GM12878 (cell line): Measurements from ENCODE around the gene VEGFD. TPM values are rescaled to one million over a fixed set of nuclear protein-coding genes. Genes with fewer than 3 reads are reported as not detected.
A peak's percentile ranks its signal among the peaks of the same experiment; 100 is the strongest.

Source experiments
- ATAC-seq: fragments of 200-7000 bp; cut with Tn5 transposase; 3 replicates; pipeline ENCODE4 v1.9.1; 2020; ENCODE audit warnings: mild to moderate bottlenecking, moderate library complexity
- BruUV-seq: library from RNA; stranded (reverse); fragments of 400-500 nt; replicated peaks from 2 replicates; lab custom pipeline; 2021; lab: Mats Ljungman, UMichigan
- CTCF ChIA-PET: fragments of 300-600 bp; sonication (Branson Sonifier 250); formaldehyde crosslinking; extraction: SDS; loops from one replicate; lab custom pipeline; 2021; ENCODE audit warnings: inconsistent platforms; lab: Yijun Ruan, JAX
- POLR2A ChIA-PET: fragments of 350-600 bp; formaldehyde crosslinking; extraction: SDS; loops from one replicate; lab custom pipeline; 2021; ENCODE audit warnings: inconsistent platforms; lab: Charles Lee
- RAD21 ChIA-PET: fragments of 300-600 bp; sonication (Branson Sonifier 250); formaldehyde crosslinking; loops from one replicate; lab custom pipeline; 2023; ENCODE audit warnings: antibody characterized with exemption; ENCODE audit not compliant: unreplicated experiment; lab: Charles Lee
- SMC1A ChIA-PET: fragments of 300-600 bp; sonication (Branson Sonifier 250); formaldehyde crosslinking; loops from one replicate; lab custom pipeline; 2023; ENCODE audit not compliant: unreplicated experiment, uncharacterized antibody; lab: Charles Lee
- DNase-seq: peaks from one replicate; pipeline ENCODE4 v3.0.0-alpha.2; 2011; ENCODE audit warnings: low read depth, low spot score
- FAIRE-seq: peaks from 3 replicates; lab custom pipeline; 2011; peaks lifted over from hg19 to GRCh38; lab: Jason Lieb, UNC
- H2AFZ ChIP-seq: 2 replicates; pipeline ENCODE4 v1.6.0; 2011; ENCODE audit warnings: low read depth, low read length, control low read depth; ENCODE audit not compliant: control insufficient read depth
- H3K27ac ChIP-seq: 2 replicates; pipeline ENCODE4 v1.5.1; 2011; ENCODE audit warnings: control low read depth; ENCODE audit not compliant: control insufficient read depth, insufficient read depth
- H3K27me3 ChIP-seq, 2 experiments: replicated peaks in 1 of 2; 2 replicates each; pipeline versions ENCODE4 v1.6.0 to v1.6.1; 2011; ENCODE audit warnings: low read length in 1 of 2; ENCODE audit not compliant: control insufficient read depth in 2 of 2, insufficient read depth in 2 of 2
- H3K36me3 ChIP-seq, 2 experiments: 2 replicates each; pipeline ENCODE4 v1.5.1; 2011; ENCODE audit warnings: low read length in 1 of 2; ENCODE audit not compliant: control insufficient read depth in 2 of 2, insufficient read depth in 2 of 2
- H3K4me1 ChIP-seq: 2 replicates; pipeline ENCODE4 v1.6.1; 2011; ENCODE audit warnings: mild to moderate bottlenecking, low read length, moderate library complexity, mixed read lengths; ENCODE audit not compliant: control insufficient read depth, insufficient read depth
- H3K4me2 ChIP-seq: 2 replicates; pipeline ENCODE4 v1.6.0; 2011; ENCODE audit warnings: control low read depth; ENCODE audit not compliant: control insufficient read depth, insufficient read depth
- H3K4me3 ChIP-seq: fragments of 200-600 bp; sonication (generic); 2 replicates; pipeline ENCODE4 v1.5.1; 2016
- H3K79me2 ChIP-seq: 2 replicates; pipeline ENCODE4 v1.6.0; 2011; ENCODE audit warnings: low read length; ENCODE audit not compliant: control insufficient read depth, insufficient read depth
- H3K9ac ChIP-seq: 2 replicates; pipeline ENCODE4 v1.8.0; 2011; ENCODE audit warnings: low read length, control low read depth, mixed read lengths; ENCODE audit not compliant: control insufficient read depth, insufficient read depth
- H3K9me3 ChIP-seq: replicated peaks from 3 replicates; pipeline ENCODE4 v1.5.1; 2011; ENCODE audit warnings: mild to moderate bottlenecking, low read length; ENCODE audit not compliant: control insufficient read depth, insufficient read depth
- H4K20me1 ChIP-seq: 2 replicates; pipeline ENCODE4 v1.6.0; 2011; ENCODE audit not compliant: control insufficient read depth, insufficient read depth
- CEBPB ChIP-seq, 2 experiments: fragments of 150-350 bp in 1 of 2; IDR thresholded peaks; 2 replicates each; pipeline ENCODE4 v1.6.1; 2012 to 2014; ENCODE audit warnings: low read depth in 2 of 2, low read length in 2 of 2, borderline replicate concordance in 1 of 2, inconsistent platforms in 1 of 2
- JUNB ChIP-seq: IDR thresholded peaks from 2 replicates; pipeline ENCODE4 v1.6.1; 2016; ENCODE audit warnings: antibody characterized with exemption, mild to moderate bottlenecking
- MEF2A ChIP-seq: IDR thresholded peaks from 2 replicates; pipeline ENCODE4 v1.6.1; 2011; ENCODE audit warnings: low read depth, mild to moderate bottlenecking, low read length, moderate library complexity; ENCODE audit not compliant: insufficient read depth
- POLR2A ChIP-seq: IDR thresholded peaks from 2 replicates; pipeline ENCODE4 v1.6.1; 2011; ENCODE audit warnings: low read depth, mild to moderate bottlenecking, low read length
- POU2F2 ChIP-seq: IDR thresholded peaks from 3 replicates; pipeline ENCODE4 v1.6.1; 2011; ENCODE audit warnings: low read depth, mild to moderate bottlenecking, low read length, borderline replicate concordance
- SPI1 ChIP-seq: IDR thresholded peaks from 2 replicates; pipeline ENCODE4 v1.6.1; 2011; ENCODE audit warnings: low read depth, mild to moderate bottlenecking, low read length, moderate library complexity, borderline replicate concordance; ENCODE audit not compliant: insufficient read depth
- WGBS: methylation state at CpG from one replicate; pipeline ENCODE4 v1.1.6; 2016; ENCODE audit warnings: low lambda C conversion rate; ENCODE audit not compliant: insufficient replicate concordance, insufficient coverage; ENCODE audit errors: missing lambda C conversion rate; 5-methylcytosine and 5-hydroxymethylcytosine counted together
- in situ Hi-C: fragments of 300-500 bp; cut with MboI; formaldehyde crosslinking; loops from 9 replicates; pipeline ENCODE4 v1.14.3; 2018; ENCODE audit warnings: mixed read lengths
- intact Hi-C: fragments of 100-400 bp; cut with micrococcal nuclease; formaldehyde crosslinking; loops from one replicate; pipeline ENCODE4 v1.14.2; 2022; ENCODE audit not compliant: unreplicated experiment
- polyA plus RNA-seq, 11 experiments: library from polyadenylated mRNA; depleted of rRNA in 4 of 11; unstranded in 6 of 11; stranded (reverse) in 5 of 11; fragments of >200 nt; fragmentation: Nextera tagmentation in 4 of 11; fragmentation: Illumina TruSeq in 1 of 11; extraction: Ambion mirVana in 4 of 11; extraction: Trizol in 1 of 11; gene quantifications; 1 replicate in 1 of 11; 2 replicates in 10 of 11; pipeline versions ENCODE4 v1.2.1 to v1.2.3, GENCODE V29; 2011 to 2016; ENCODE audit warnings: inconsistent platforms in 2 of 11, missing spikeins in 2 of 11, low read depth in 1 of 11
- total RNA-seq, 4 experiments: library from RNA; depleted of rRNA in 3 of 4; stranded (reverse); fragments of >200 nt in 3 of 4; fragmentation: Illumina TruSeq in 1 of 4; extraction: Trizol in 1 of 4; gene quantifications; 2 replicates each; pipeline versions ENCODE4 v1.2.1 to v1.2.3, GENCODE V29; 2013 to 2021

VEGFD gene
- total and polyA plus RNA-seq, 10 of the 15 experiments (the other 5 are each of a cell fraction or from before 2014, with no cell fraction given) = 0.15 TPM; not detected in 9

DNA sequence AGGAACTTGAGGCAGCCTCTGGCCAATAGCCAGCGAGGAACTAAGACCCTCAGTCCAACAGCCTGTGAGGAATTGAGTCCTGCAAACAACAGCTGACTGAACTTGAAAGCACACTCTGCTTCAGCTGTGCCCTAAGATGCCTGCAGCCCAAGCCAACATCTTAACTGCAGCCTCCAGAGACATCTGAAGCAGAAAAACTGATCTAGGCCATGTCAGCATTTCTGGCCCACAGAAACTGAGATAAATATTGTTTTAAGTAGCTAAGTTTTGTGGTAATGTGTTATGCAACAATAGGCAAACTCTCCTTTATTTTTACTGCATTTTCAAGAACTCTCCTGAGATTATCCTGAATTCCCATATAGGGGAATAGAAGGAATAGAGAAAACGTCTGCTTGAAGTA is 24.5 kb downstream of the VEGFD start:
- intact Hi-C loops = no loop called here
- ChIA-PET POLR2A (interaction anchor here (0.6 kb wide), 1 partner anchor 23 kb away, joined by 5 read pairs; no protein-coding TSS in a partner anchor), SMC1A (interaction anchor here (1.1 kb wide), 1 partner anchor 10 kb away, joined by 4 read pairs; no protein-coding TSS in a partner anchor), RAD21 (no interaction called here), CTCF (interaction anchor here (1.3 to 2.8 kb wide), 2 partner anchors 10 to 18 kb away, joined by 7 to 12 read pairs; no protein-coding TSS in a partner anchor)
- H3K9me3 ChIP-seq = no peaks in the 10 kb centered on the region
- DNase-seq = no peak
- no peak overlapping the region for H2AFZ ChIP-seq
- H3K4me3 ChIP-seq = no peak overlapping the region
- H3K9ac ChIP-seq = no peak overlapping the region
- no peak overlapping the region for H3K4me2 ChIP-seq
- H3K79me2 ChIP-seq = no peaks in the 10 kb centered on the region
- no peaks in the 10 kb centered on the region for H4K20me1 ChIP-seq
- H3K27ac ChIP-seq = no peak overlapping the region
- no peaks in the 10 kb centered on the region for H3K4me1 ChIP-seq
- no peak for ATAC-seq
- in situ Hi-C loops = no loop called here
- TF ChIP-seq SPI1 = no peak
- TF ChIP-seq CEBPB (IDR thresholded peaks at IDR 0.05; ENCODE audit: borderline replicate concordance in 1 of 2, low read depth in 2 of 2, low read length in 2 of 2) = no peak
- FAIRE-seq = no peak
- 6% methylated on average over 2 of the region's 2 CpGs for WGBS
- H3K36me3 ChIP-seq = no peaks in the 10 kb centered on the region
- BruUV-seq = no TSS peak
- H3K27me3 ChIP-seq = no peaks in the 10 kb centered on the region

DNA sequence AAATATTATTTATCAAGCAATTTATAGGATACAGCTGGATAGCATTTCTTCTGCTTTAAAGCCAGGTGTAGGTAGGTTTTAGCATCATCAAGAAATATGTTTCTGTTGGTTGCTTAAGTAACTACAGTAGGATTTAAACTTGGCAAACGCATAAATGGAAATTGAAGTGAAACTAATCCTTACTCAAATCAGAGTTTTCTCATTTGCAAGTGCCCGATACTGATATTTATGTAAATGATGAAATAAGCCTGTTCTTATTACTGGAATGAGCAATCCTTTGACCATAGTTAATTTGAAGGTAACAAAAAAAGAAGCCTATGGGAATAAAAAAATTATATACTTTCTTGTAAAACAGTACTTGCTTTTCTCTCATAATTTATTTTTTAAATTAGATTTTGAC is 25.7 kb downstream of the VEGFD start:
- POLR2A ChIA-PET = interaction anchor here (0.5 kb wide), 1 partner anchor 412 kb away, joined by 3 read pairs; no protein-coding TSS in a partner anchor
- BruUV-seq = no TSS peak
- DNase-seq (no peak), ATAC-seq (0 out of 3 replicates have a peak, but pooled peaks have one; percentile 21), FAIRE-seq (no peak)
- no peak overlapping the region for H3K9ac ChIP-seq
- whole genome bisulfite sequencing = 3% methylated on average over 2 of the region's 2 CpGs
- H3K79me2 ChIP-seq = no peaks in the 10 kb centered on the region
- no peak overlapping the region for H3K4me2 ChIP-seq
- H3K27ac ChIP-seq = no peak overlapping the region
- no peaks in the 10 kb centered on the region for H3K27me3 ChIP-seq
- H3K9me3 ChIP-seq = no peaks in the 10 kb centered on the region
- SMC1A ChIA-PET = interaction anchor here (1.1 kb wide), 1 partner anchor 9 kb away, joined by 4 read pairs; no protein-coding TSS in a partner anchor
- in situ Hi-C loops (no loop called here), intact Hi-C loops (no loop called here)
- RAD21 ChIA-PET = no interaction called here
- no peaks in the 10 kb centered on the region for H3K4me1 ChIP-seq
- no peak overlapping the region for H3K4me3 ChIP-seq
- H3K36me3 ChIP-seq = no peaks in the 10 kb centered on the region
- TF ChIP-seq POLR2A = no peak
- 0 out of 3 replicates have a peak, but pooled peaks have one; percentile 50 for TF ChIP-seq POU2F2
- 0 out of 2 replicates have a peak, but pooled peaks have one; percentile 26 for TF ChIP-seq MEF2A
- peak; percentile 85 for TF ChIP-seq JUNB
- CTCF ChIA-PET = interaction anchor here (1.3 to 2.8 kb wide), 3 partner anchors 9 to 109 kb away, joined by 7 to 12 read pairs (median 9); no protein-coding TSS in a partner anchor
- no peak overlapping the region for H2AFZ ChIP-seq
- no peaks in the 10 kb centered on the region for H4K20me1 ChIP-seq
